ENCODE measurements around the gene USP47.

Gene USP47

DNA sequence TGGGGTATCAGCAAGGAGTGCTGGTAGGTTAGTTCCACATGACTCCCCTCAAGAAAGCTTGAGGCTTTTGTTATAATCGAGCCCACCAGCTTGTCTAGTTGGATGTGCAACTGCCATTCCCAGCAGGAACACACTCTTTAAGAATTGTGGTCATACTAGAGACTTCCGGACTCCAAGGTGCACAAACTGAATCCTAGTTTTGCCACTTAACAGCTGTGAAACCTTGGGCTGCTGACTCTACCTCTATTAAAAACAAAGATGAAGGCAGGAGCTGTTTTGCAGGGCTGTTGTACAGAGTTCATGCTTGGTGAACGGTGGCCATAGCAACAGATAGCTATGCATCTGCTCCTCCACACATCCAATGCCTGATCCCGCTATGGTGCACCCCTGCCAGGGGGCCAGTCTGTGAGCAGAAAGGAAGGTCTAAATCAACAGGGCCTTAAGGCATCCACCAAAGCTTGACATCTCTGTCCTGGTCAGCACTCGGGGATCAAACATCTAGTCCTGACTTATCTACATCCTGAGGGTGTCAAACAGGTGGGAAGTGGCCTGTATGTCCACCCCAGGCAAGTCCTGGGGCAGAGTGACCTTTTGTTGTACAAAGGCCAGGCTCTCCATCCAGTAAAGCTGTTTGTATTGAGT is 130.3 kb downstream of the USP47 start:
- Mint-ChIP-seq H3K27ac (no peak overlapping the region), H3K4me3 (no peak overlapping the region), H3K4me1 (no peaks in the 10 kb centered on the region)

DNA sequence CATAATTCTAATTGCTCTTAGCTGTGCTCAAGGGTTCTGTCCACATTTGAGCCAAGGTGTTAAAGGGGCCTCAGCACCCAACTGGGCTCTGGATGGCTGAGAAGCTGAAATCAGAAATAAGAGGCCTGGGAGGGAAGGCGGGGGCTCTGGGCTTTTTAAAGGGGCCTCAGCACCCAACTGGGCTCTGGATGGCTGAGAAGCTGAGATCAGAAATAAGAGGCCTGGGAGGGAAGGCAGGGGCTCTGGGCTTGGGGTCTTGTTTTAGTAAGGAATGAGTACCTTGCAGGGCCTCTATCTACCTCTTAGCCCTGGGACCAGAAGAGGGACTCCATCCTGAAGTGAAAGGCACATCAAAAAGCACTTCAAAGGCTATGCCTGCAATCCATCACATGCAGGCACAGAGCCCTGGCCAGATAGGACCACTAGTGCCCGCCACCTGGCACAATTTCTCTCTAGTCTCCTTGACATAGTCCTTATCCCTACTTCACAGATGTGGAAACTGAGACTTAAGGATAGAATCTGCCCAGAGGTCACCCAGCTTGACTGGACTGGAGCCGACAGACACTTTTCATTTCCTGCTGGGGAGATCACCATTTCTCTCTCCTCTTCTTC is 131.1 kb downstream of the USP47 start:
- H3K9me3 Mint-ChIP-seq = no peaks in the 10 kb centered on the region
- no peaks in the 10 kb centered on the region for H3K27me3 Mint-ChIP-seq
- no peaks in the 10 kb centered on the region for H3K36me3 Mint-ChIP-seq
- no peak overlapping the region for H3K4me3 Mint-ChIP-seq
- H3K4me1 Mint-ChIP-seq = no peaks in the 10 kb centered on the region
- H3K27ac Mint-ChIP-seq = no peak overlapping the region

More for the DNA sequence above, 130.3 kb downstream of the USP47 start:
- Mint-ChIP-seq H3K27me3 (no peaks in the 10 kb centered on the region), H3K36me3 (no peaks in the 10 kb centered on the region), H3K9me3 (no peaks in the 10 kb centered on the region)

DNA sequence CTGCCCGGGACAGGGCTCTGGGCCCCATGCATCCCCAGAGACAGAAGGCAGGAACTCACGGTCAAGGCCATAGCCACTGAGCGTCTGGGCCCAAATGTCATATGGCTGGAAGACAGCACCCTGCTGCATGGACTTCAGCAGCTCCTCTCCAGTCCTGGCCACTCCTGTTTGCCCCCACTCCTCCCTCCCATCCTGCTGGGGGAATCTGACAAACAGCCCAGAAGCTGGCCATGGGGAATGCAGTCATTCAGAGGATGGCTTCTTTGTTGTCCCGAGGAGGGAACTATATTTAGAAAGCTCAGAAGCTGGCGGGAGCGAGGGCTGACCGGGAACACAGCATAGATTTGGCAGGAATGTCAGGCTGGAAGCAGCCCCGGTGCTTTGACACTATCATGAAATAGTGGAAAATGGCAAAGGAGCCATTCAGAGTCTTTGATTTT is 131.6 kb downstream of the USP47 start:
- H3K4me1 Mint-ChIP-seq = no peaks in the 10 kb centered on the region
- no peak overlapping the region for H3K4me3 Mint-ChIP-seq
- no peaks in the 10 kb centered on the region for H3K27me3 Mint-ChIP-seq
- H3K27ac Mint-ChIP-seq = no peak overlapping the region
- H3K9me3 Mint-ChIP-seq = no peaks in the 10 kb centered on the region
- no peaks in the 10 kb centered on the region for H3K36me3 Mint-ChIP-seq

DNA sequence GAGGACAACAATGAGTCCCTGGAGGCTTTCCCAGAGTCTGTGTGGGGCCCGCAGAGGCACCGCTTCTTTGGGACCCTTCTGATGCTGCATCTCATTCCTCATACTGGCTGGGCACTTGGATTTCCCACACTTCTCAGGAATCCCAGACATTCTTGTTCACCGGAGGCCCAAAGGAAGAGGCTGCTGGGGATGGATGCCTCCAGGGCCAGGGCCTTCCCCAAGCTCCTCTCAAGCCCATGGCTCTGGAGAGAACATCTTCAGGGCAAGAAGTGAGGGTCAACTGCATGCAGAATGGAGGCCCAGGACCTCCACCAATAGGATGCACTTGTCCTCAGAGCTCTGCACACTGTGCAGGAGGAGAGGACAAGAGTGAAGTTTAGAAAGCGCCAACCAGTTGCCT is 132.1 kb downstream of the USP47 start:
- no peak overlapping the region for H3K27ac Mint-ChIP-seq

DNA sequence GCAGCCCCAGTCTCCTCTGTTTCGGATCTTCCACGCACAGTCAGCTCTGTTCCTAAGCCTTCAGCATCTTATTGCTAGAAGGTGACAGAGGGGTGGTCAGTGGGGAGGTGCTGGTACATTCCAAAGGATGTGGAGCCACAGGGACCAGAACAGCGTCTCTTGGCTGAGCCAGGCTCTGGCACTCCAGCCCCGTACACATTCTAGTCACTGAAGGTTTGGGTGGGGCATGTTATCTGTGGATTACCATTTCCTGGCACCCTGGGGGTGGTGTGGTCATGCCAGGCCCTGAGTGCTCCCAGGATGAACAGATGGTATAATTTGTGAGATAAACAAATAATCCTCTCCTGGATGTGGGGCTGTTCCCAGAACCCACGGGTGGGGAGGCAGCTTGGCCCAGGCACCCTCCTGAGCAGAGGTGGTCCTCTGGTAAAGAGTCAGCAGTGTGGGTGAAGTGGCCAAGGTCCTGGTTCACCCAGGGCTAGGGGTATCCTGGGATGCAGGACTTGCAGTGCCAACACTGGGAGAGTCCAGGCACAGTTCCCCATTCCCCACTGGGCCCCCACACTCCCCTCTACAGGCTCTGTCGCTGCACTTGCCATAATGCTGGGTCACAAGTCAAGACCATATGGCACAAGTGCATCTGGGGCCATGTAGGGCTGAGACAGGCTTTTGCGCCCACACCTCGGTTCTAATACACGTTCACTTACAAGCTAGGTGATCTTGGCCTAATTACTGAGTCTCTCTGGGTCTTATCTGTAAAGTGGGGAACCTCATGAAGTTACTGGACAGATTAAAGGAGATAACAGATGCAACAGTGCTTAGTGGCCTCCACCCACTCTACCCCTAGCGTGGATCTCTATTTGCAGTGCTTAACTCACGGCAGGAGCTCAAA is 133.7 kb downstream of the USP47 start:
- no peaks in the 10 kb centered on the region for H3K36me3 Mint-ChIP-seq
- H3K9me3 Mint-ChIP-seq = no peaks in the 10 kb centered on the region
- no peaks in the 10 kb centered on the region for H3K4me1 Mint-ChIP-seq
- no peak overlapping the region for H3K27ac Mint-ChIP-seq
- no peak overlapping the region for H3K4me3 Mint-ChIP-seq
- H3K27me3 Mint-ChIP-seq = no peaks in the 10 kb centered on the region

More for the DNA sequence above, 132.1 kb downstream of the USP47 start:
- Mint-ChIP-seq H3K9me3 (no peaks in the 10 kb centered on the region), H3K36me3 (no peaks in the 10 kb centered on the region), H3K27me3 (no peaks in the 10 kb centered on the region), H3K4me3 (no peak overlapping the region), H3K4me1 (no peaks in the 10 kb centered on the region)

DNA sequence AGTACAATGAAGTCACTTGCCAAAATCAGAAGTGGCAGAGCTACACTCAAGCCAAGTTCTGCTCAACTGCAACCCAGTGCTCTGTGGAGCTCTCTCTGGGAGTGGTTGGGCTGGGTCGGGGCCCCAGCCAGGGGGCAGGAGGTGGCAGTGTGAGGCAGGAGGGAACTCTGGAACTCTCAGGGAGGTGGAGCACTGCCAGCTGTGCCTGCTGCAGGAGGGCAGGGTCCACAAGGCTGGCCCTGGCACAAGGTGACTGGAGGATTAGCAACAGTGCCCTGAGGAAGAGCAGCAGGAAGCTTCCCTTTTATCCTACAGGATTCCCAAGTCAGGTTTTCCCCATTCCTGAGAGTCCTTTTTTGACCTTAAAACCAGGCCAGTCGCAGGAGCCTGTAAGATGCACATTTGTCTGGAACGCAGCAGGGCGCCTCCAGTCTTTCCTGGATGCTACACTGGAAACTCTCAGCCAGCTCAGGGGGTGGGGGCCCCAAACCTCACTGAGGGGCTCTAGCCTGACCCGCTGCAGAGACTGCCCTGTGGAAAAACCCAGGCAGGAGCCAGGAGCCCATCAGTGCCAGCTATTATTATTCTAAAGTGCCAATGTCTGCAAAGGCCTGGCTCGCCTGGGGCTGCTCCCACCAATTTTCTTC is 134.8 kb downstream of the USP47 start:
- no peaks in the 10 kb centered on the region for H3K4me1 Mint-ChIP-seq
- no peak overlapping the region for H3K27ac Mint-ChIP-seq
- H3K27me3 Mint-ChIP-seq = no peaks in the 10 kb centered on the region
- no peak overlapping the region for H3K4me3 Mint-ChIP-seq
- no peaks in the 10 kb centered on the region for H3K9me3 Mint-ChIP-seq
- no peaks in the 10 kb centered on the region for H3K36me3 Mint-ChIP-seq

GRCh38 chr11:11977206-11977938 is 135.6 kb downstream of the USP47 start:
- Mint-ChIP-seq H3K27me3 (no peaks in the 10 kb centered on the region), H3K36me3 (no peaks in the 10 kb centered on the region), H3K4me1 (no peaks in the 10 kb centered on the region), H3K4me3 (no peak overlapping the region), H3K9me3 (no peaks in the 10 kb centered on the region), H3K27ac (no peak overlapping the region)

DNA sequence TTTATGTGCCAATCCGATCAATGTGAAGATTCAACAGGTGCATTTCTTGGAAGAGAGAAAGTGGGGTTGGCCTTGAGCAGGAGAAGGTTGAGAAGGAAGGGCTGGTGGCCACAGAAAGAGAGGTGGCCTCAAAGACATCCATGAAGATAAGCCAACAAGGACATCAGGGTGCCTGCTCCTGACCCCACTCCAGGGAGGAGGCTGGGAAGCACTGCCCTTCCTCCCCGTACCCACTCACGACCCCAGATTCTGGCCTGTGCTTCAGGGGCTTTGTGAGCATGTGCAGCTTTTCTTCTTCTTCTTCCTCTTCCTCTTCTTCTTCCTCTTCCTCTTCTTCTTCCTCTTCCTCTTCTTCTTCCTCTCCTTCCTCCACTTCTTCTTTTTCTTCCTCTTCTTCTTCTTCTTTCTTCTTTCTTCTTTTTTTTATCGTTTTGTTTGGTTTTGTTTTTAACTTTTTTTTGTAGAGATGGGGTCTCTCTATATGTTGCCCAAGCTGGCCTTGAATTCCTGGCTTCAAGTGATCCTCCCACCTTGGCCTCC is 136.4 kb downstream of the USP47 start:
- no peaks in the 10 kb centered on the region for H3K27me3 Mint-ChIP-seq
- peak overlapping the region; percentile 0 for H3K27ac Mint-ChIP-seq
- no peaks in the 10 kb centered on the region for H3K9me3 Mint-ChIP-seq
- no peaks in the 10 kb centered on the region for H3K4me1 Mint-ChIP-seq
- H3K4me3 Mint-ChIP-seq = no peak overlapping the region
- no peaks in the 10 kb centered on the region for H3K36me3 Mint-ChIP-seq

DNA sequence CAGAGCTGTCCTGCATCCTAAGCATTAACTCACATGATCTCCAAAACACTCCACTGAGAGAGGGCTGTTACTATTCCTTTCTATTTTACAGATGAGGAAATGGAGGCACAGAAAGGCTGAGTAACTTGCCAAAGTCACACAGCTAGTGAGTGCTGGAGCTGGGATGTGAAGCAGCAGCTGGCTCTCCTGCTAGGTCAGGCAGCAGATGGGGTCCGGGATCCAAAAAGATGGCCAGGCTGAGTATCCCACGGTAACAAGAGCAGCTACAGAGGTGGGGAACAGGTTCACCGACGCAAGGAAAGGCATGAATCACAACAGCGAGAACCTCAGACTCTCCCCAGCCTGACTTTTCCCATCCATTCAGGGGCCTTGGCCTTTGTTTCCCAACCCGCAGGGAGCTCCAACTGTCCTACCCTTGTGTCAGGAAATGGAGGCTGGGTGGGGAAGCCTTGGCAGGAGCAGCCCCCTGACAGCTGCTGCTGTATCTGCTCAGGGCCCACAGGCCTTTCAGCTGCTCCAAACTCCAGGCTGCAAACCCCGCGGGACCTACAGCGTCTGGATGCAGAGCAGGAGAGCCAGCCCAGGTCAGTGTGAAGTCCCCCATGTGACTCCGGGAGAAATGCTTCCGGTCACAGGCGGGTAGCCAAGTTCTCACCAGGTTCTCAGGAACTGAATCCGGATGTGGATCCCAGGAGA is 137.2 kb downstream of the USP47 start:
- Mint-ChIP-seq H3K4me3 (no peak overlapping the region), H3K4me1 (no peaks in the 10 kb centered on the region), H3K27ac (no peak overlapping the region), H3K9me3 (no peaks in the 10 kb centered on the region), H3K36me3 (no peaks in the 10 kb centered on the region), H3K27me3 (no peaks in the 10 kb centered on the region)

DNA sequence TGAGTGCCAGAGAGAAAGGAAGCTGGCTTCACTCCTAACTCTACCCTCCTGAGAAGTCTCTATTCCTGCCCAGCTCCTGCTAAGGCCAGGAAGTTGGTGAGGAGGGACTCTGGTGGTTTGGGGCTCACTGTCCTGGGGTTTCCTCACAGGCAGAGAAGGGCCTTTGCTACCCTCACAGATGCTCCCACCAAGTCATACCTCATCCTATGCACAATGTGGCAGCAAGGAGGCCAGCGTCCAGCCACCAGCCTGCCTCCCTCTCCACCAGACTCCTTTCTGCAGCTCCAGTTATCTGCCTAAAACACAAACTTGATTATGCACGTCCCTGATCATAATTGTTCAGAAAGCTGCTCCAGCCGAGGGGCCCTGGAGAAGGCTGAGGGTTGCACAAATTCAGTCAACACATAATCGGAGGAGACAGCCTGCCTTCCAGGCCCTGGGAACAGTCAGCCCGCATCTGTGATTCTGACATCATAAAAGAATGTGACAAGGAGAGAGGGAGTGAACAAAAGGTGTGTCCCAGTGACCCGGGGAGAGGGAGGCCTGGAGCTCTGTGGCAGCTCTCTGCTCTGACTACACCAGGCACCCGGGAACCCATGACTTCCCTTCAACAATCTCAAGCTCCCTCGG is 137.8 kb downstream of the USP47 start:
- Mint-ChIP-seq H3K27me3 (no peaks in the 10 kb centered on the region), H3K27ac (peak overlapping the region; percentile 35), H3K4me1 (no peaks in the 10 kb centered on the region), H3K4me3 (no peak overlapping the region), H3K36me3 (no peaks in the 10 kb centered on the region), H3K9me3 (no peaks in the 10 kb centered on the region)

GRCh38 chr11:11980200-11980599 is 138.4 kb downstream of the USP47 start:
- H3K27me3 Mint-ChIP-seq = no peaks in the 10 kb centered on the region
- no peaks in the 10 kb centered on the region for H3K36me3 Mint-ChIP-seq
- H3K27ac Mint-ChIP-seq = no peak overlapping the region
- H3K4me1 Mint-ChIP-seq = no peaks in the 10 kb centered on the region
- no peak overlapping the region for H3K4me3 Mint-ChIP-seq
- no peaks in the 10 kb centered on the region for H3K9me3 Mint-ChIP-seq

- Mint-ChIP-seq H3K4me1 (no peaks in the 10 kb centered on the region), H3K27me3 (no peaks in the 10 kb centered on the region), H3K27ac (no peak overlapping the region), H3K36me3 (no peaks in the 10 kb centered on the region), H3K9me3 (no peaks in the 10 kb centered on the region), H3K4me3 (no peak overlapping the region)
Observed at GRCh38 chr11:11980841-11981308, 139.1 kb downstream of the USP47 start.

DNA sequence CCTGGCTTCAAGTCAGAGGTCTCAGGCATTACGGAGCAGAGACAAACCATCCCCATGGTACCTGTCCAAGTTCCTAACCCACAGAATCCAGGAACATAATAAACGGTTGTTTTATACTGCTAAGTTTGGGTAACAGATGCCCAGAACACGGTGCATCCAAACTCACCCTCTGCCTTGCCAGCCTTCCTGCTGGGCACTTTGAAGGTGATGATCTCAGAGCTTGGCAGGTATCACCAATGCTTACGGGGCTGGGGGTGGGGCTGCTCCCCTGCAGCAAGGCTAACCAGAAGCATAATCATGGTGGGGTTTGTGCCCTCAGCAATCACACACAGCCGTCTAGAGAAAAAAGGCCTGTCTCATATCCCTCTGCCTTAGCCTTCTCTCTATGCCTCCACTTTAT is 139.6 kb downstream of the USP47 start:
- Mint-ChIP-seq H3K27me3 (no peaks in the 10 kb centered on the region), H3K4me1 (no peaks in the 10 kb centered on the region), H3K9me3 (no peaks in the 10 kb centered on the region), H3K4me3 (no peak overlapping the region), H3K36me3 (no peaks in the 10 kb centered on the region), H3K27ac (no peak overlapping the region)

GRCh38 chr11:11981840-11982239 is 140.1 kb downstream of the USP47 start:
- Mint-ChIP-seq H3K4me3 (no peak overlapping the region), H3K36me3 (no peaks in the 10 kb centered on the region), H3K27me3 (no peaks in the 10 kb centered on the region), H3K4me1 (no peaks in the 10 kb centered on the region), H3K27ac (no peak overlapping the region), H3K9me3 (no peaks in the 10 kb centered on the region)
